HG02884 (cell line): ENCODE measurements around the gene ZNF260.
"Not testable (repeated sequence)": the region's sequence is repeated elsewhere in the genome, so short reads cannot be mapped to it uniquely, and the experiment has no call there.

Source experiments
- ATAC-seq: cut with Tn5 transposase; IDR thresholded peaks from one replicate; pipeline ENCODE4 v1.9.1; 2021; ENCODE audit warnings: mild to moderate bottlenecking, moderate library complexity; ENCODE audit not compliant: unreplicated experiment

Gene ZNF260

GRCh38 chr19:36490846-36491245 lies 37.2 kb downstream of the ZNF260 start:
- ATAC-seq = not testable (repeated sequence)

DNA sequence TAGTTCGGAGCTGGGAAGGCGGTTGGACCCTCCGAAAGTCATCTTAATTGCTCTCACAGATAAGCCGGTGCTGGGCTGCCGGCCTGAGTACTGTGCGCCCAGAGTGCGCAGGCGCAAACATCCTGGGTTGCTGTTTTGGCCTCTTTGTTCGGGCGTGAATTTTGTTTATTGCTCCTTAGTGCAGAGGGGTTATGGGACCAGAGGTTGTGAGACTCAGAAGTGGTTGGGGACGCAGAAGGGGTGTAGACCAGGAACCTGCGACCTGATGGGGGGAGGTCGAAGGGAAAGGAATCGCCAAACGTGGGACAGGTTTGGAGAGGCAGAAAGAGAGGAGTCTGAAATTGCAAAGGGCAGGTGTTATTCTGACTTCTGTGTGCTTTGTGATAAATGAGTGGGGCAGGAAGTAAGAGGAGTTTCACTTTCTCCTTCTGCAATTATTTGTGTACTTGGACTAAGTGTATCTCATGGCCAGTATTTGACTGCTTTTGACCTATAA lies 38.1 kb downstream of the ZNF260 start:
- ATAC-seq = peak; percentile 46

- peak; percentile 85 for ATAC-seq
These were observed 38.8 kb downstream of the ZNF260 start, which contains the start of gene ZNF566 for GRCh38 chr19:36489118-36489919. ZNF566 (minus strand) TSS chr19:36489561; CDS start chr19:36476557, 13,004 bp downstream.

DNA sequence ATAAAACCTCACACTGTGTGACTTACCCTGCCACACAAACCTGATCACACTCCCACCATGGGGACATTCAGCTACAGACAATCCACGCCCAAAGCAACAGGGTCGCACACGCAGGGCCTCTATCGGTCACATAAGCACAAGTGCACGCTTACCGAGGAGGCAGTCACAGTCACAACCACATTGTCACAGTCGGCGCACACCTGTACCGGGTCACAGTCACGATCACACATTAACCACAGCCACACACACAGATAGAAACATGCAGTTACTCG lies 39.3 kb downstream of the ZNF260 start:
- peak; percentile 22 for ATAC-seq

DNA sequence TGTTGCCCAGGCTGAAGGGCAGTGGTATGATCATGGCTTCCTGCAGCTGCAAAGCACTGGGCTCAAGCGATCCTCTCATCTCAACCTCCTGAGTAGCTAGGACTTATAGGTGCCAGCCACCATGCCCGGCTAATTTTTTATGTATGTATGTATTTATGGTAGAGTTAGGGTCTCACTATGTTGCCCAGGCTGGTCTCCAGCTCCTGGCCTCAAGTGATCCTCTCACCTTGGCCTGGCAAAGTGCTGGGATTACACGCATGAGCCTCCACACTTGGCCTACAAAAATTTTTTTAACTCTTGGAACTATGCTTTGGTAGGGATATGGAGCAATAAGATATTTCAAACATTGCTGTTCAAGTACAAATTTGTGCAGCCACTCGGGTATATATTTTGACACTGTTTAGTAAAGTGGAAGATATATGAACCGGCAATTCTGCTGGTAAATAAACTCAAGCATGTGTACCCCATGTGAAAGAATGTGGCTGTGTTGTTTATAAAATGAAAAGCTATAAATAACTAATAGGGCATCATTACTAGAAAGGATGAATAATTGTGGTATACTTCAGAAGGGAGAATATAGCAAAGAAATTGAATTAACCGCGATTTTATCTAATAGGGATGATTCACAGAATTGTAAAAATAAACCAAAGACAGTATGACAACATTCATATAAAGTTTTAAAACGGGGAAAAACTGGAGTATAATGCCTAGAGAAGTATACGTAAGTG lies 39.8 kb downstream of the ZNF260 start:
- no peak for ATAC-seq

DNA sequence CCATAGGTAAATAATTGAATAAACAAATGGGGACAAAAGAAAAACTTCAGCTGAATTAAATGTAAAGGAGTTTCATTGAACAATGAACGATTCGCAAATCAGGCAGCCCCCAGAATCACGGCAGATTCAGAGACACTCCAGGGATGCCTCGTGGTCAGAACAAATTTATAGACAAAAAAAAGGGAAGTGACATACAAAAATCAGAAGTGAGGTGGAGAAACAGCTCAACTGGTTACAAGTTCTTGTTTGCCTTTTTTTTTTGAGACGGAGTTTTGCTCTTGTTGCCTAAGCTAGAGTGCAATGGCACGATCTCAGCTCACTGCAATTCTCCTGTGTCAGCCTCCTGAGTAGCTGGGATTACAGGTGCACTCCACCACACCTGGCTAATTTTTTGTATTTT lies 44.4 kb downstream of the ZNF260 start:
- ATAC-seq = no peak

- ATAC-seq = no peak
These were observed 45.2 kb downstream of the ZNF260 start for GRCh38 chr19:36482876-36483275.
